HuH-7 (cell line): ENCODE measurements around the gene SOX1.

ENCODE experiments used
- DNase-seq: peaks from one replicate; pipeline ENCODE4 v3.0.0; 2011; ENCODE audit warnings: low spot score

Gene SOX1

DNA sequence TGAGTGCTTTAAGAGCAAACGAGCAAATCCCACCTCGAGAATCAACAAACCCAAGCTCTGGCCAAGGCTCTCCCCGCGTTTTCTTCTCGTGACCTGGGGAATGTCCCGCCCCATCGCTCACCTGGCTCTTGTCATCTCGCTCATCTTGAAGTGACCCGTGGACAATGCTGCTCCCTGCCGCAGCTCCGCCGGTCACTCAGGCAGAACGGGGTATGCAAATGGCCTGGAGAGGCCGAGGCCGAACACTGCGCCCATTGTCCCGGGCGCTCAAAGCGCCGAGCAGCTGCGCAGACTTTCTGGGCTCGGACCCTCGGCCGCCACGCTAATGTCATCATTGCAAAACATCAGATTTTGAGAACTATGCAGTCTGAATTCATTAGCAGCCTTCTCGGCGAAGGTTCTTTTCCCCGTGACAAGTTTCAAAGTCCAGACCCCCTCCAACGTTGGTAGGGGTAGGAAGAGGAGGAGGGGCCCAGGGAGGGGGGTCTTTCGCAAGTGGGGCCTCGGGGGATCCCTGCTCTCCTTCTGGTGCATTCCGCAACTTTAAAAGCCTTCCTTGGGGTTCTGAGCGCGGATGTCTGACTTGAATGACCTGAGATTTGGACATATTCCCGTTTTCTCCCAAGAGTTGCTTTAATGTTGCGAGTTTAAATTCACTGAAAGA lies 39.7 kb downstream of the SOX1 start:
- no peak for DNase-seq

DNA sequence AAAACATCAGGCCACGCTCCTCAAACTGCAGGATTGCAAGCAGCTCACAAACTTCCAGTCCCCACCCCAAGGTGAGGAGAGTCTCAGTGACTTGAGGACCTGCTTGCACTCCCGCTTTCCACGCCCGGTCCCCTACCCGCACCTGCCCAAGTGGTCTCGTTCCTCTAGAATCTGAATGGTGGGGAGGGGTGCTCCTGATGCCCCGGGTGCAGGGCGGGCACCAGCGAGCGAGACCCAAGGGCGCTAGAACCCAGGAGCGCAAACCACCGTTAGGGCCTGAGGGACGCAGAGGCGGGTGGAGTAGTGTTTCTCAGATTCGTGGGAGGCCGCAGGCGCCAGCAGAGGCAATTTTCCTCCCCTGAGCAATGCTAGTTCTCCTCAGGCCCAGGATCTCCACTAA lies 40.3 kb downstream of the SOX1 start:
- no peak for DNase-seq

DNA sequence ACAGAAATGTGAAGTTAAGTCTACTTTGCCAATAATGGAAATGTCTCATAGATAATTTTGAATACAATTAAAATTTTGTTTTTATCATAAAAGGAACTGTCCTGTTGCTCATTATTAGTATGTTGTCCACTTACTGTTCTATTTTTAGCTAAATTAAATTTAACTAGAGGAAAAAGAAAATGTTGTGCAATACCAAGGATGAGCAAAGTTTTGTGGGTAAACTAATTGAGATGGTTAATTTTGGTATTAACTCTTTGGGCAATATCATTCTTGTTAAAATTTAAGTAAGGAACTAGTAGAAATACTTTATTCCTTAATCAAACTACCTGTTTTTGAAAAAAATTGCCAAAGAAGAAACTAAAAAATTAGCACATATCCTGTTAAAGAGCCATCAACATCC lies 43.5 kb downstream of the SOX1 start:
- no peak for DNase-seq

GRCh38 chr13:112111239-112111857 lies 44.4 kb downstream of the SOX1 start:
- DNase-seq = no peak

DNA sequence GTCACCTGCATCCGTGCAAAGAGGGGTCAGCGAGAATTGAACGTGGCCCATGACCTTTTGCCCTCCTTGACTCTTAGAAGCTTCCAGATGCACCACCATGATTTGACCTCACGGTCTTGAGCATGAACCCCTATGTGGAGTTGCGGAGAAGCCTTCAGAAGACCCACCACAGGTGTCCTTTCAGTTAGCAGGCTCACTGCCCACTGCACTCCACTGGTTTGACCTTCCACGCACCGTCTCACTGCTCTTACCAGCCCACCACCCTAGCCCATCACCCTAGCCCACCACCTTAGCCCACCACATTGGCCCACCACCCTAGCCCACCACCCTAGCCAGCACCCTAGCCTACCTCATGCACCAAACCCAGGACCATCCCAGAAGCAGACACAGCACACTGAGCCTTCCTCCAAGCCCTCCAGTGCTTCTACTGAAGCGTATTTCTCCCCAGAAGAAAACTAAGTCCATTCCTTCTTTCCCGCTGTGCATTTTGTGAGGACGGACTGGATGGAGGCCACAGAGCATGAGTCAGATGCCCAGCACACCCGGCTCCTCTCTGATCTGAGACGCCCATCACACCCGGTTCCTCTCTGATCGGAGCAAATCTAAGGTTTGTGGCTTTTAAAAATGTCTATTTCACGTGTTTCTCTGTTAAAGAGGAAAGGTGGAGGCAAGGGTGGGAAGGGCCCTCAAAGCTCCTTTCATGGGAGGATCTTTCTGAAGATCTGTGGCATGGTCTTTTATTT lies 45.8 kb downstream of the SOX1 start:
- no peak for DNase-seq

- no peak for DNase-seq
Measured at GRCh38 chr13:112113348-112113747, 46.4 kb downstream of the SOX1 start.

GRCh38 chr13:112113851-112114250 lies 46.9 kb downstream of the SOX1 start:
- no peak for DNase-seq

DNA sequence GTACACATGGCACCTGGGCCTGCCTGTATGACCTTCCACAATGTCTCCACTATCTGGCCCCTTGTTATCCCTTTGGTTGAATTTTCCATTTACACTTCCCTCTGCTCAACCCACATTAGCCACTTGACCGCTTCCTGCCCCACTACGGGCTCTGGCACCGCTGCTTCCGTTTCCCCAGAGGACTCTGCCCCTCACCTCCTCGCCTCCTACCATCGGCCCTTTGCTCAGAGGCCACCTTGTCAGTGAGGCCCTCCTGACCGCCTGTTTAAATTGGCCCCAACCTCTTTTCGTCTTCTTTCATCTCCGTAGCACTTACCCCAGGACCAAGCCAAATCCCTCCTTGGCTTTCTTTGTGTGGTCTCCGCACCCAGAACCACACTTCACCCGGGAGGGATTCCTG lies 47.4 kb downstream of the SOX1 start:
- no peak for DNase-seq

- no peak for DNase-seq
Measured at GRCh38 chr13:112115403-112116091, 48.6 kb downstream of the SOX1 start.

- no peak for DNase-seq
Measured at GRCh38 chr13:112116187-112116950, 49.4 kb downstream of the SOX1 start.

DNA sequence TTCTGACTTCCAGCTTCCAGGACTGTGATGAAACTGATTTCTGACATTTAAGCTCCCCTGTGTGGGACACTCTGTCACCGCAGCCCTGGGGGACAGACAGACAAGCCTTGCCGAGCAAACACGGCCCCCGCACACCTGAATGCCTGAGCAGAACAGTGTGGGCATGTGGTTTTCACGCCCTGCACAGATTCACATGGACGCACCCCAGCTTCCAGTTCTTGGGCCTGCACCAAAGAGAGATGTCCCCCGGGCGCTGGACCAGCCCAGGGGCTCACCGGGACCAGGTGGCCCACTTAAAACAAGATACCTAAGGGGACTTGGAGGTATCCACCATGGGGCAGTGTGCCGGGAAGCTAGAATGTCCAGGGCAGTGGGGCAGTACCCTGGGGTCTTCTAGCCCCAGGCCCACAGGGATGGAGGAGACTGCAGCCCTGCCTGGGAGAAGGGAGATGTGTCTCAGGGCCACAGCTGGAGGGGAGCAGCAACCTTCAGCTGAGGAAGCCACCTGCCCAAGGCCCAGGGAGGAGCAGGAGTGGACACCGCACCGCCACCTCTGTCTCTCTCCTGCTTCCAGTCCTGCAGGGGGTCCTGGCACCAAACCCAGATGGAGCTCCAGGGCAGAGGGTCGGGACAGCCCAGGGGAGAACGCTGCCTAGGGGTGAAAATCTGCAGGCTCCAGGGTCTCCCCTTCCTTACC lies 50.5 kb downstream of the SOX1 start:
- no peak for DNase-seq

- no peak for DNase-seq
Measured at GRCh38 chr13:112117955-112118302, 51.0 kb downstream of the SOX1 start.

DNA sequence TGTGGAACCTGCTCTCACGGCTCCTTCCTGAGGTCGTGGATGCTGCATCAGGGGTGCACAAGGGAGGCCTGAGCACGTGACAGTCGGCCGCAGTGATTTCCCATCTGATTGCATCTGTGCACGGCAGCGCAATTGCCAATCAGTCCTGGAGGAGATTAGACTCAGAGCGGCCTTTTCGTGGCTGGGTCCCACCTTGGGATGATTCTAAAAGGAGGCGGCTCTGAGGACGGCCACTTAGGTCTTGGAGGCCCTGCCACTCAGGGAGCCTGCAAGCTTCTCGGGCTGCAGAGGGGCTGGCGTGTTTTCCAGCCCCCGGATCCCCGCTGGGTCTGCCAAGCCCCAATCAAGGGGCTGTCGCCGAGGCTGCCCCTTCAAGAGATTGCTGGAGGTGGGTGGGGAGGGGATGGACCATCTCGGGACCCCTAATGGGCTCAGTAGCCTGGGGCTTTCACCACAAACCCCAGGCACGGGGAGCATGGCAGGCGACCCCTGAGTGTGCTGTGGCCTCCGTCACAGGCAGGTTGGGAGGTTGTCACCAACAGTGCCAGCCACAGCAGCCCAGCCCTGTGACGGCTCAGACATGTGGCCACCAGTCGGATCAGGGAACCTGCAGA lies 51.6 kb downstream of the SOX1 start:
- DNase-seq = no peak

GRCh38 chr13:112119192-112120030 lies 52.5 kb downstream of the SOX1 start:
- DNase-seq = no peak

DNA sequence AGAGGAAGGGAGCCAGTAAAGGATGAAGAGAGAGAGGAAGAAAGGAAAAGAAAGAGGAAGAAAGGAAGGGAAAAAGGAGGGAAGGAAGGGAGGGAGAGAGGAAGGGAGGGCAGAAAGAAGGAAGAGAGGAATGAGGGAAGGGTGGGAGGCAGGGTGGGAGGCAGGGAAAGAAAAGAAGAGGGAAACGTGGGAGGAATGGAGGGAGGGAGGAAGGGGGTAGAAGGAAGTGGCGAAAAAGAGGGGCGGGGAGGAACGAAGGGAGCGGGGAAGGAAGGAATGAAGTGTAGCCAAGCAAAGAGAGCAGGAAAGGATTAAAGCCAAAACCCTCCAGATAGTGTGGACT lies 53.1 kb downstream of the SOX1 start:
- no peak for DNase-seq
